Measurements from ENCODE around the gene RNGTT.
"Not testable (repeated sequence)": the region's sequence is repeated elsewhere in the genome, so short reads cannot be mapped to it uniquely, and the experiment has no call there.

Gene RNGTT

DNA sequence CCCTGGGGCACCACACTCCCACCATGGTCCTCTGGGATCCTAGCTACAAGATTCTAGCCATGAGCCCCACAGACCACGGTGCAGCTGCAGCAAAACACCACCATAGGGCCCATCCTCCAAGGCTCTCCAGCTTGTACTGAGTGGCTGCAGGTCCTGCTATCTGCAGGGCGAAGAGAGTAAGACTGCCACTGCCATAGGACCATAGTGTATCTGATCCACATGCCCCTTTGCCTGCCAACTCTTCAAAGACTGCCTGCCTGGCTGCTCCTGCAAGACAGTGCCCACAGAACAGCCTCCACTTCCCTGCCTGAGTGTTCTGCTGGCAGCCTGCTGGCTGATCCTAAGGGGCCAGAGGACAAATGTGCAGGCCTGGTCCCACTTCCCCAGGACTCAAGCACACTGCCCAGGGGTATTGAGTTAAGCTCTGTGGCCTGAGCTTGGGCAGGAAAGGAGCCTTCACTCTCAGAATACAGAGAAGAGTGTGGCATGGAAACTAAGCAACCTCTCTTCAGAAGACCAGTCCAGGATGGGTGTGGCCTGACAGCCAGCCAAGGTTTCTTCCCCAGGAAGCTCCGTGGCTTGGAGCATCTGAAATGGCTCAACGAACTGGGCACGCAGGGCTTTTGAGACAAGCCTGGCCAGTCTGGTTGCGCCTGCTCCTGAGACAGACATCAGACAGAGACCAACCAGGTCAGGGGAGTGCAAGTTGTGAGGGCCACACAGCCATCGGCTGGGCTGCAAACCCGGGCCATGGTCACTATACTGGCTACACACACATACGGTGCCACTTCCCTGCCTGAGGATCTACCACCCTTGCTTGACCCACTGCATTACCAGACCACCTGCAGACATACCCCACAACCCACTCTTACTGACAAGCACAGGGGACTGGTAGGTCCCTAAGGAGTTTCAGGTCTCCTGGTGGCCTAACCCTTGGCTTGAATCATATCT is 54.5 kb downstream of the RNGTT start:
- no peak for DNase-seq

DNA sequence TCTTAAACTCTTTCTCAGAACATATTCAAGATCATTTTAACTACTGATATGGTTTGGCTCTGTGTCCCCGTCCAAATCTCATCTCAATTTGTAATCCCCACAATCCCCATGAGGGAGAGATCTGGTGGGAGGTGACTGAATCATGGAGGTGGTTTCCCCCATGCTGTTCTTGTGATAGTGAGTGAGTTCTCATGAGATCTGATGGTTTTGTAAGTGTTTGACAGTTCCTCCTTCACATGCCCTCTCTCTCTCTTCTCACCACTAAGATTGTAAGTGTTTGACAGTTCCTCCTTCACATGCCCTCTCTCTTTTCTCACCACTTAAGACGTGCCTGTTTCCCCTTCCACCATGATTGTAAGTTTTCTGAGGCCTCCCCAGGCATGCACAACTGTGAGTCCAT is 56.3 kb downstream of the RNGTT start:
- DNase-seq, result not testable (repeated sequence)

DNA sequence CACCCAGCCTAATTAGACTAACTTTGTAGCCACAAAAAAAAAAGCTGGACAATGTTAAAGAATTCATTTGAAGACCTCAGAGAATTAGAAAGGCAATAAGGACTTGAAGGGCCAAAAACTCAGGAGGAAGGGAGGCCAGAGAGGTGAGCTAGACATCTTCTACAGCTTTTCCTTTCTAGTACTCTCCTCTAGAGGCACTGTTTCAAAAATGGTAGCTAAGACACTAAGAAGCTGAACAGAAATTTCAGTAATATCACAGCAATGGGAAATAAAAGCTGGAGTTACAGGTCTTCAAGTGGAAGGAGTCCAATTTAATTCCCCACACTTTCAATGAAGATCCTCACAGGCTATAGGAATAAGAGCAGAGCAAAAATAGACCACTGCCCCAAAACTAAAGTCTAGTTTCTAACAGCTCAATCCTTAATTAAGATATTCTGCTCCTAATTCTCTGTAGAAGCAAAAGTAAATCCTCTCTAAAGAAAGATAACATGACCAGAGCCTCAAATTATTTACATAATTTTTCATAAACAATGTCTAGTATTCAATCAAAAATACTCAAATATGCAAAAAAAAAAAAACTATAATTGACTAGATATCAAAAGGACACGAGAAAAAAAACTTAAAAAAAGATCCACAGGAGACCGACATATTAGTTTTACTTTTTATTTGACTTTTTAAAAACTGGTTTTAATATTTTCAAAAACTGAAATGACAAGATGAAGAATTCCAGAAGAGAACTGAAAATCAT is 63.7 kb downstream of the RNGTT start:
- no peak for DNase-seq

DNA sequence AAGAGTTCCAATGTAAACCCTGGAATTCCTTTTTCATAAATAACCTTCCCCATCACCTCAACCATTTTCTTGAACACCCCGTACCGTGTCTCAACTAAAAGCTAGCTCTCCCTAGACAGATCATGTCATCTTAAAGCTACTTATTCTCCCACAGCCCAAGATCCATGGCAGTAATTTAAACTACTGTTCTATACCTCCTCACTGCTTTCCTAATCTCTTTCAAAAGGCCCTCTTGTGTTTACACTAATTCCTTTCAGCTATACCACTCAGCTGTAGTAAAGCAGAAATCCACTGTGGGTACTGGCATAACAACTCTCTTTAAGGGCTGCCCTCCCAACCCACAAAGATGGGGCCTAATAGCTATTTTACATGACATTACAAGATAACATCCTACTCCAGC is 67.5 kb downstream of the RNGTT start:
- DNase-seq, result no peak

DNA sequence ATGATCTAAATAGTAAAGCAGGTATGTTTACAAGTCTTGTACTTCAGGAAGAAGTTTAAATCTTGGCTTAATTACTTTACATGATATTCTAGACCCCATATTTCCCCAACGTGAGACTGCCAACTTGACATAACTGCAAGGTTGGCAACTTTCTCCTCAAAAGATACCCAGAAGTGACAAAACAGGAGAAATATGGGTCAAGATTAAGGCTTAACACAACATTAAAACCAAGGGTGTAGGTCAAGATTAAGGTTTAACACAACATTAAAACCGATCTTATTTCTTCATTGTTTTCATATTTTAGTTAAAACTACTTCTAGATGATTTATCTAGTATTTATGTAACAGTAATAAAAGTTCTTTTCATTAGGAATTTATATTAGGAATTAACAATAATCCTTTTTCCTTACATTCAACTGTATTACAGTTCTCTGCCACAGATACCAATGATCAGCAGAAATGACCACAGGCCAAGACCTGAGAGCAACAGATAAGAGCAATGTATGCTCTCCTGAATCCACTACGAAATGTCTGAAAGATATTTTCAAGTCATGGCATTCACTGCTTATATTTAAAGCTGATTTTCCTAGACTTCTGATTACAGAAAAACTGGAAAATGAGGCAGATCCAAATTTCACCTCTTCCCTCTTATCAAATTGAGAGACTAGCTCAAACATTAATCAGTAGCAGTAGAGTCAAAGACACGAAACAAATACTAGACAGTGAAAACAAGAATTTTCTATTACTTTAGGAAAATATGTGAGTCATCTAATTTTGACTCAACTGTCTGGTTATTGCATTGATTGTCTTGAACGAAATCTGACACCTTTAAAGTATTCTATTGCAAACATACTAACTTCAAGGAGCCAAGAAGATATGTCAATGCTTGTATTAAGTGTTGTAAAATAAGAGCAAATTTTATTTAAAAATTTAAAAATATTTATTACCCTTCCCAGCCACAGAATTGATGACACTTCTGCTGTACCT is 72.3 kb downstream of the RNGTT start:
- no peak for DNase-seq

DNA sequence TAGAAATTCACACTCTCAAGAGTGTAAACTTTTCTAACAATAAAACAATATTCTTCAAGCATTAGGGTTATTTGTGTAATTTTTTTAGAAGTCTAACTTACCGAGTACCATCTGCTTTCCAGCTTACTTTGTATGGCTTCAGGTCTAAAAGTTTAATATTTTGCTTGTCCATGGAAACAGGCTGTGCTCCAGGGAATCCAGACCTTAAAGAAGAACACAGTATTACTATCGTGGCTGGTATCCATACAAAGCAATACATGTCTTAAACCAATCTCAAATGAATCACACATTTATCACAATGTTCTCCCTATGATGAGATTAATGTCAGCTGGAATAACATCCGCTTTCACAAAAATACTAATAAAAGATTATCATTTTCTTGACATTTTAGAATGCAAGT is 73.0 kb downstream of the RNGTT start:
- no peak for DNase-seq

DNA sequence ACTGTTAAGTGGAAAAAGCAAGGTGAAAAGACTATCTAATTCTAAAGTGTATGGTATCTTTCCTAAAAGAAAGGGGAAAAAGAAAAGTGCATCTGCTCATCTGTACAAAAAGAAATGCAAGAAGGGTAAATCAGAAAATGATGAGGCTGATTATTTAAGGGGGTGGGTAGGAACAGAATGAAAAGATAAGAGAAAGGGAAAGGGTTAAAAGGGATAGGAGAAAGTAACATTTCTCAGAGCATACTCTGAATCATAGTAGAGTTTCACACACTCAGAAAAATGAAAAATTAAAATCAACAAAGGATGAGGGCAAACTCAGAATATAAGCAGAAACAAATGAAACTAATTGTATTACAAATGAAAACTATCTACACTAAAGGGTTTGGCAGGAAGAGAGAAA is 79.1 kb downstream of the RNGTT start:
- DNase-seq, result no peak

DNA sequence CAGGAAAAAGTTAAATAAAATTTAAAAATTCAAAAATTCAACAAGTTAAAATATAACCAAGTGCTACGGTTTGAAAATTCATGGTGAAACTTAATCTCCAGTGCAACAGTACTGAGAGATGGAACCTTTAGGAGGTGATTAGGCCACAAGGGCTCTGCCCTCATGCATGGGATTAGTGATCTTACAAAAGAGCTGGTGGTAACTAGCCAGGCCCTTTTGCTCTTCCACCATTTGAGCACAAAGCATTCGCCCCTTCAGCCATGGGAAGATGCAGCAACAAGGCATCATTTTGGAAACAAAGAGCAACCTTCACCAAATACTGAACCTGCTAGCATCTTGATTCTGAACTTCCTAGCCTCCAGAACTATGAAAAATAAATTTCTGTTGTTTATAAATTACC is 80.9 kb downstream of the RNGTT start:
- no peak for DNase-seq

DNA sequence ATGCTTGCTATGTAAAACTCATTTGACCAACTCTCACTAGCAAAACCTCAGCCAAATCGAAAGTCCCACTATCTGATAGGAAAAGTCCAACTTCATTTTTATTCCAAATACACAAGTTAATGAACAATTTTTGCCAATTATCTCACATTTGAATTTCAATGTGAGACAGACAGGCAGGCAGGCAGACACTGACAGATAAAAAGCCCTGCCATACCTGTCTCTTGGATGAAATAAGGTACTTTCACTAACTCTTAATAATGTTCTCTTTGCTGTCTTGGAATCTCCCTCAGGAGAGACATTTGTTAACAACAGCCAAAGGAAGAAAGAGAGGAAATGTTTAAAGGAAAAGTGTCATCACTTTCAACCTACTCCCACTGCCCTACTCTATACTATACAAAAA is 82.0 kb downstream of the RNGTT start:
- DNase-seq, result no peak

DNA sequence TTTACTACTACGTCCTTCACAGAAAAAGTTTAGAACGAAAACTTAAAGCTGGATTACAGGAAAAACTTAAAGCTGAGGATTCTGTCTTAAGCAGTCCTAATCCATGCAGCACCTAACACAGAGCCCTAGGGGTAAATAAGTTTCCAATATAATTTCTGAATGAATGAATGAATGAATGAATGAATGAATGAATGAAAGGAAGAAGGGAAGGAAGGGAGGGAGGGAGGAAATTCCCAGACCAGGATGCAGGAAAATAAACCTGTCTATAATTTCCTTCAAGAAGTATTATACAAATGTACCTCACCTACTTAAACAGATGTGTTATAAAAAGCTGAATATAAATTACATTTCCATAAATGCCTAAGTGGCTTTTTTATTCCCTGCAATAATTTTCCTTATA is 83.4 kb downstream of the RNGTT start:
- DNase-seq, result no peak

DNA sequence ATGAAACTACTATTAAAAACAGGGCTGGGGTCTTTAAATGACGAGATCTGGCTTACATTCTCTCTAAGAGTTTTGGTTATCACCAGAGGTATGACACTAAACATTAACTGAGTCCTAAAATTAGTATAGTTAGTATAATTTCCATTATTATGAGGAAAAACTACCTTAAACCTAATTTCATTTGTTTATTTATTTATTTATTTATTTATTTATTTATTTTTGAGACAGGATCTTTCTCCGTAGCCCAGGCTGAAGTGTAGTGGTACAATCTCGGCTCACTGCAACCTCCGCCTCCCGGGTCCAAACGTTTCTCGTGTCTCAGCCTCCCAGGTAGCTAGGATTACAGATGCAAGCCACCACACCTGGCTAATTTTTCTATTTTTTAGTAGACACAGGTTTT is 85.5 kb downstream of the RNGTT start:
- no peak for DNase-seq

DNA sequence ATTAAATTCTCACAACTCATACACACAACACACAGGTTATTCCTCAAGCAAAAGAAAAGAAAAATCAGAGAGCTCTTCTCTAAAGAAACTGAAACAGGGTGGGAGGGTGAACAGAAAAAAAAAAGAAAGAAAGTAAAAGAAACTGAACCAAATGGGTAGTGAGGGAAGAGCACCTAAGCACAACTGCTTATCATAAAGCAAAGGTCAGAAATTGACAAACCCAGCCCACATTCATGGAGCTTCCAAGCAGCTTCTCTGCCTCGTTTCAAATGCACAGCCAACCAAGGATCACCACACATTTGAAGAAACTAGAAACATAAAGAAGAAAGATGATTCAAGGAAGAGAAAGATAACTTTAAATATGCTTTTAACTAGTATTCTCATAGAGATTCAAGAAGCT is 90.5 kb downstream of the RNGTT start:
- no peak for DNase-seq

DNA sequence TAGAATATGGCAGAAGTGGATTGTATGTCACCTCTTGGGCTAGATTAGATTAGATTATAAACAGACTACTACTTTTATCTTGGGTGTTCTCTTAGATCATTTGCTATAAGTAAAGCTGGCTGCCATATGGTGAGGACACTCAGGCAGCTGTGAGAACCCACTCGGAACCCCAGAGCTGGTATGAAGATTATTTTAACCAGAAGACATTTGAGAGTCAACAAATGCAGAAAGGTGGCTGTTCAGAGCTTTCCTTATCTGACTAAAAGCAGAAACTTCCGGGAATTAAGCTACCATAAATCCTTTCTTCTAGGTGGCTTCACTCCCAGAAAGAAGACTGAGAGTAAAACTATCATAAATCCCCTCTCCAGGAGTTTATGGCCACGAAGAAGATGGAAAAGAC is 91.9 kb downstream of the RNGTT start:
- DNase-seq, result no peak

DNA sequence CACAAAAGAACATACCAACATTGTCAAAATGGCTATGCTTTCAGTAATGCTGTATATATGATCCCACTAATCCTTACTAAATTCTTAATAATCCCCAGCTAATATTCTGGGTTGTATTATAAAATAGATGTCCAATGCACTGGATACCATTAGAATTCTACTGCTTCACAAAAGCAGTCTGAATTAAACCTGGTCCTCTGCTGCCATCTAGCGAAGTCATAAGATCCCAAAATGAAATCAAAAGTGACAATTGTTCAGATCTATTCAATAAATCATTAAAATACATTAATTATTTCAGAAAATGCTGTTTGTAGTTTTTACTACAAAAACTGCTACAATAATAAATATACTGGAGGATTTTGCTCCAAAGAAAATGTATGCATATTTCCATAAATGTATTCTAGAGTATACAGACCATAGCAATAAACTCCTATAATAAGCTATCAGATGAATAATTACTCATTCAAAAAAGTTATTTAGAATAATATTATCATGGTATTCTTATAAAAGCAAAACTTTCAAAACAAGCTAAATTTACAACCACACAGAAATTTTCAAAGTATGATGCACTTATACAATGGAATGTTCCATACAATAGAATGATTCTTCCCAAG is 92.6 kb downstream of the RNGTT start:
- DNase-seq, result peak; percentile 47

DNA sequence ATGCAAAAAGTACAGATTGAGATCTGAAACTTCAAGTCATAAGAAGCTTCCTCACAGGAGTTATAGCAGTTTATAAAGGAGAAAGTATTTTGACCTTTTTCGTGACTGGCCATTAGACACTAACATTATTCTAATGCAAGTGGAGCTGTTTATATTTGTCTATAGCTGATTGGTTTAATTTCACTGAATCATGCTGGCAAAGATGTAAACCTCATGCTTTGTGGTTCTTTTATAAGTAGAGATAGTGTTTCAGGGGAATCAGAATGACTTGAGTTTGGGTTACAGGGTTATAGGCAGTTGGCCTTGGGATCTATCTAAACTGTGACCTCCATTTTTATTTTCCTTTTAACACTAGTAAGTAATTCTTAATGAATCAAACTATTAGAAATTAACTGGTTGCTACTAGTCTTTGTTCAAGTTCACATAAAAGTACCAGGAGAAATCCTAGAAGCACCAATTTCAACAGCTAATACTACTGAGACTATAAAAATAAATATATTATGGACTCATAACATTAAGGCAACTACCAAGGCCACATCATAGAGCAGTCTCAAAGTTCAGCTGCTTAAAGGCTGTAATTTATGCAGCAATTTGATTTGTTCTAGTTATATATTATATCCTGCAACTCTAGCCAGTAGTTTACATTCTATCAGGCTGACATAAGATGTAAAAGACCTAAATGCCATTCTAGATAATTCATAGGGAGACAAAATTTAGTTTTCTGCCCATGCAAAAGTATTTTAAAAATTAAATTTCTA is 94.0 kb downstream of the RNGTT start:
- no peak for DNase-seq

DNA sequence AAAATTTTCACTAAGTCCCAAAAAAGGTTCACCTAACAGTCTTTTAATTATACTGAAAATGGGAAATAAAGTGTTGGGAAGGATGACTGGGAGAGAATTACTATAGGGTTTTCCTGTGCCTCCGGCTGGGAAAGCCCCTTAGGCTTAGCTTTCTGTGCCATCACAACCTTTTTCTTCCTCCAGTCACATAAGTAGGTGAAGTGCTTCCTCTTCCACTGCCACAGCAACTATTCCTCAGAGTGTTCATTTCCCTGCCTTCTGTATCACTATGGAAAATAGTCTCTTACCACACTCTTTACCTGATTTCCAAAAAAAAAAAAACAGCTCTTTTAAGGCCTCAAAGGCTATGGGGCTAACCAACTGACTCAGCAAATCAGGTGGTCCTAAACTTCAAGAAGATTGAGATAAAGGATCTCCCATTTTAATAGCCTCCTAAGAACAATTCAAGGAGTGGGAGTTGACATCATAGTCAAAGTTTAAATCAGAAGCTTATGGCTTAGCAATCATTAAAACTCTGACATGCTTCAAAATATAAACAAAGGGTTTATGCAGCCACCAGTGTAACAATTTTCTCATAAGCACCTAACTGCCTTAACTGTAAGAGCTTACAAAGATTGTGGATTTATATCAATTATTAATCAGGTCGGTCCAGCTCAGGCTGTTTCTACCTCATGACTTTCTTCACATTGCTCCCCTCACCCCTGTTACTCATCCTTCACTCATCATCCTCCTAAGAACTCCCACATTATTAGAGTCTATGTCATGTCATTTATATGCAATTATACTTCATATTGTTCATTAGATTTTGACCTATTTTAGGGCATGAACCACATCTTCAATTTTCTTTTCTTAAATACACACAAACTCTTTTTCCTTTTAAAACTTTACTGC is 95.3 kb downstream of the RNGTT start:
- DNase-seq, result no peak

DNA sequence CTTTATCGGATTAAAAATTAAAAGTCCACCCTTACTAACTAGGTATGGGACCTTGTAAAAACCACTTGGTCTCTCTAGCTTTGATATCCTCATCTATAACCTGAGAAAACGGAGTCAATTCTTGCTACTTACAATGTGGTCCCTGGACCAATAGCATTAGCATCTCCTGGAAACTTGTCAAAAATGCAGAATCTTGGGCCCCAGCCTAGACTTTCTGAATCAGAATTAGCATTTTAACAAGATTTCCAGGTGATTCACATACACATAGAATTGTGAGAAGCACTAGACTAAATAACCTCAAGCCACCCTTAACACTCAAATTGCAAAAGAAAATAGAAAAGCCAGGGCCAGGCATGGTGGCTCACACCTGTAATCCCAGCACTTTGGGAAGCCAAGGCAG is 96.6 kb downstream of the RNGTT start:
- DNase-seq, result no peak

DNA sequence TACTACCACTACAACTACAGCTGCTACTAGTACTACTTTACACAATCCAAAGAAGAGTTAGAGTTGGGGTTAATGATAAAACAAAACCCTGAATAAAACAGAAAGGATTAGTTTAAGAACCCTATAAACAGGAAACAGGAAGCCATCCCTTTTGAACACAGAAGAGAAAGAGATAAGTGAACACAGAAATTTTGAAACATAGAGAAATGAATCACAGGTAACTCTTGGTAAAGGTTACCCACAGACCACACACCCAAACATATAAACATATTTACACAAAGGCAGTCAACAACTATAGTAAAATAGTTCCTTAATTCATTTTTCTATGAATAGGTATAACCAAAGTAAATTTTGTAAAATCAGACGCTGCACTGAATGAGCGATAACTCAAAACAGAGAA is 98.1 kb downstream of the RNGTT start:
- DNase-seq, result no peak

DNA sequence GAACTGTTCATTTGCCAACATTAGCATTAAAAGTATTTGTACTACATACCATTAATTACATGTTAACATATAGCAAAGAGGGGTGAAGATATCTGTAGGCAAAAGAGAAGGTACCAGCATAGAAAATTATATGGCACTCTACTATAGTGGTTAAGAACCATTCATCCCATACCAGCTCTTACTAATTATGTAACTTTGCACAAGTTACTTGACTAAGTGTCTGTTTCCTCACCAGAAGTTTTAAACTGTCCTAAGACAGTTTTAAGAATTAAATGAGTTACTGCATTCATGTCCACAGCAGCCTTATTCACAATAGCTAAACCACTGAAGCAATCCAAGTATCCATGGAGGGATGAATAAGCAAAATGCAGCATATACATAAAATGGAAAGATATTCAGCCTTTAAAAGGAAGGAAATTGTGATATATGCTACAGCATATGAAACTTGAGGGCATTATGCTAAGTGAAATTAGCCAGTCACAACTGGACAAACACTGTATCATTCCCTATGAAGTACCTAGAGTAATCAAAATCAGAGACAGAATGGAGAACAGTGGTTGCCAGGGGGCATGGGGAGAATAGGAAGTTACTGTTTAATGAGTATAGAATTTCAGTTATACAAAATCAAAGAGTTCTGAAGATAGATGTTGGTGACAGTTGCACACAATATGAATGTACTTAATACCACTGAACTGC is 98.9 kb downstream of the RNGTT start:
- no peak for DNase-seq

DNA sequence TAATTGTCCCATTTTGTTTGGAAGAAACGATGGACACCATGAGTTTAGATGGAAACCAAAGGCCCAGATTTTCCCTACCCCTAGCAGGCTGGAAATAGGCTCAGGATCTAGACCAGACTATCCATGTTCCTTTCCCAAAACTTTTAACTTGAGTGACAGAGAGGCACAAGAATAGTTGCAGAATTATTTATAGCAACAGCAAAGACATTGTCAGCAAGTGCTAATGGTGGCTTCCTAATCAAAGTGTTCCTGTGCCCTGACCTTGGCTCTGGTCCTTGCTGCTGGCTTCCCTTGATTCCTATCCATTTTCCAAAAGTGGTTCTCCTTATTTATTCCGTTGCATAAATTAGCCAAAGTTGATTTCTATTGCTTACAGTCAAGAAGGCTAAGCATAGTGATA is 103.1 kb downstream of the RNGTT start:
- DNase-seq, result no peak
